Common myeloid progenitor, CD34-positive (primary cell): Measurements from ENCODE around the gene PTPRN2.

Source experiments
- CTCF ChIA-PET: fragments of 350-600 bp; sonication (Branson Sonifier 250); formaldehyde crosslinking; loops from one replicate; lab custom pipeline; 2021; ENCODE audit warnings: antibody characterized with exemption; lab: Charles Lee
- POLR2A ChIA-PET: fragments of 350-600 bp; sonication (Branson Sonifier 250); formaldehyde crosslinking; loops from one replicate; lab custom pipeline; 2021; ENCODE audit warnings: antibody characterized with exemption; lab: Charles Lee
- DNase-seq, 3 donors: peaks; one replicate each; pipeline versions ENCODE4 v3.0.0 to v3.0.0-alpha.2; 2013
- H3K27ac ChIP-seq, 2 experiments: 1 replicate in 1 of 2; 2 replicates in 1 of 2; pipeline ENCODE4 v1.7.0; 2013; ENCODE audit warnings: inconsistent platforms in 2 of 2, low read length in 2 of 2, mild to moderate bottlenecking in 2 of 2, low read depth in 1 of 2, moderate library complexity in 1 of 2; ENCODE audit not compliant: severe bottlenecking in 2 of 2, insufficient read depth in 1 of 2, poor library complexity in 1 of 2
- H3K27me3 ChIP-seq, 5 experiments: replicated peaks in 2 of 5; 1 replicate in 3 of 5; 2 replicates in 2 of 5; pipeline versions ENCODE4 v1.6.1 to v1.7.0; 2013; ENCODE audit warnings: low read length in 4 of 5, mild to moderate bottlenecking in 2 of 5, moderate library complexity in 2 of 5, inconsistent platforms in 1 of 5; ENCODE audit not compliant: insufficient read depth in 5 of 5, control insufficient read depth in 4 of 5
- H3K36me3 ChIP-seq, 4 experiments: 1 replicate in 2 of 4; 2 replicates in 2 of 4; pipeline versions ENCODE4 v1.6.1 to v1.7.0; 2013; ENCODE audit warnings: low read length in 3 of 4, control low read depth in 1 of 4, mild to moderate bottlenecking in 1 of 4; ENCODE audit not compliant: control insufficient read depth in 4 of 4, insufficient read depth in 4 of 4
- H3K4me1 ChIP-seq, 4 experiments: 1 replicate in 3 of 4; 2 replicates in 1 of 4; pipeline versions ENCODE4 v1.6.1 to v1.7.1; 2013; ENCODE audit warnings: low read length in 3 of 4, mild to moderate bottlenecking in 3 of 4, control low read depth in 1 of 4, inconsistent platforms in 1 of 4, moderate library complexity in 1 of 4; ENCODE audit not compliant: control insufficient read depth in 4 of 4, insufficient read depth in 4 of 4; ENCODE audit errors: control extremely low read depth in 1 of 4
- H3K4me3 ChIP-seq, 7 experiments: 1 replicate in 4 of 7; 2 replicates in 3 of 7; pipeline versions ENCODE4 v1.5.1 to v1.7.0; 2013; ENCODE audit warnings: mild to moderate bottlenecking in 7 of 7, low read length in 6 of 7, moderate library complexity in 6 of 7, inconsistent platforms in 2 of 7, low read depth in 2 of 7, control low read depth in 1 of 7; ENCODE audit not compliant: insufficient read depth in 4 of 7, control insufficient read depth in 1 of 7; ENCODE audit errors: extremely low read depth in 1 of 7
- H3K9me3 ChIP-seq, 5 experiments: 1 replicate in 4 of 5; 2 replicates in 1 of 5; pipeline versions ENCODE4 v1.6.1 to v1.7.1; 2013; ENCODE audit warnings: low read length in 4 of 5, mild to moderate bottlenecking in 2 of 5, inconsistent platforms in 1 of 5, low read depth in 1 of 5, moderate library complexity in 1 of 5; ENCODE audit not compliant: control insufficient read depth in 4 of 5, insufficient read depth in 2 of 5; ENCODE audit errors: control extremely low read depth in 1 of 5
- WGBS: methylation state at CpG from one replicate; pipeline ENCODE4 v1.1.5; 2013; ENCODE audit not compliant: insufficient coverage; 5-methylcytosine and 5-hydroxymethylcytosine counted together

PTPRN2 gene

GRCh38 chr7:158015403-158016179 is 572.0 kb downstream of the PTPRN2 start:
- WGBS, result 46% methylated on average over 18 of the region's 21 CpGs
- CTCF ChIA-PET, result no interaction called here
- Histone ChIP-seq H3K4me1 (no peaks in the 10 kb centered on the region), H3K9me3 (no peaks in the 10 kb centered on the region), H3K27me3 (peaks cover 0 to 15% (median 2%) of the 10 kb centered on the region in 5 experiments), H3K4me3 (no peak overlapping the region), H3K36me3 (no peaks in the 10 kb centered on the region), H3K27ac (no peak overlapping the region)
- POLR2A ChIA-PET, result no interaction called here
- no peak for DNase-seq

GRCh38 chr7:158014976-158015375 is 572.6 kb downstream of the PTPRN2 start:
- WGBS, result no CpG with 5 or more reads among the region's 3 CpGs
- Histone ChIP-seq H3K9me3 (no peaks in the 10 kb centered on the region), H3K27ac (no peak overlapping the region), H3K4me1 (no peaks in the 10 kb centered on the region), H3K36me3 (no peaks in the 10 kb centered on the region), H3K4me3 (no peak overlapping the region), H3K27me3 (peaks cover 0 to 15% (median 2%) of the 10 kb centered on the region in 5 experiments)
- POLR2A ChIA-PET, result no interaction called here
- DNase-seq, result no peak
- CTCF ChIA-PET, result no interaction called here

GRCh38 chr7:158013085-158013668 is 574.4 kb downstream of the PTPRN2 start:
- ChIA-PET POLR2A (no interaction called here), CTCF (no interaction called here)
- peaks cover 0 to 15% (median 2%) of the 10 kb centered on the region in 5 experiments for H3K27me3 ChIP-seq
- no peaks in the 10 kb centered on the region for H3K4me1 ChIP-seq
- H3K9me3 ChIP-seq, result no peaks in the 10 kb centered on the region
- H3K36me3 ChIP-seq, result no peaks in the 10 kb centered on the region
- H3K27ac ChIP-seq, result no peak overlapping the region
- no peak overlapping the region for H3K4me3 ChIP-seq
- no peak for DNase-seq

- H3K4me3 ChIP-seq, result no peak overlapping the region
- ChIA-PET POLR2A (no interaction called here), CTCF (no interaction called here)
- H3K36me3 ChIP-seq, result no peaks in the 10 kb centered on the region
- no peaks in the 10 kb centered on the region for H3K9me3 ChIP-seq
- H3K27me3 ChIP-seq, result peaks cover 0 to 16% (median 2%) of the 10 kb centered on the region in 5 experiments
- no peaks in the 10 kb centered on the region for H3K4me1 ChIP-seq
- no peak for DNase-seq
- 86% methylated on average over 11 of the region's 11 CpGs for WGBS
- no peak overlapping the region for H3K27ac ChIP-seq
These were observed 575.7 kb downstream of the PTPRN2 start for GRCh38 chr7:158011941-158012340.

GRCh38 chr7:158010961-158011693 is 576.5 kb downstream of the PTPRN2 start:
- H3K27ac ChIP-seq, result no peak overlapping the region
- no peaks in the 10 kb centered on the region for H3K4me1 ChIP-seq
- no peak for DNase-seq
- ChIA-PET POLR2A (no interaction called here), CTCF (no interaction called here)
- 70% methylated on average over 6 of the region's 11 CpGs for WGBS
- H3K4me3 ChIP-seq, result no peak overlapping the region
- H3K36me3 ChIP-seq, result no peaks in the 10 kb centered on the region
- H3K9me3 ChIP-seq, result no peaks in the 10 kb centered on the region
- peaks cover 0 to 14% (median 0%) of the 10 kb centered on the region in 5 experiments for H3K27me3 ChIP-seq

GRCh38 chr7:158009886-158010285 is 577.7 kb downstream of the PTPRN2 start:
- no peaks in the 10 kb centered on the region for H3K36me3 ChIP-seq
- H3K27ac ChIP-seq, result no peak overlapping the region
- WGBS, result 60% methylated on average over 8 of the region's 9 CpGs
- no peaks in the 10 kb centered on the region for H3K4me1 ChIP-seq
- POLR2A ChIA-PET, result no interaction called here
- peaks cover 0 to 9% (median 0%) of the 10 kb centered on the region in 5 experiments for H3K27me3 ChIP-seq
- CTCF ChIA-PET, result no interaction called here
- H3K9me3 ChIP-seq, result no peaks in the 10 kb centered on the region
- DNase-seq, result no peak
- H3K4me3 ChIP-seq, result no peak overlapping the region

- H3K9me3 ChIP-seq, result no peaks in the 10 kb centered on the region
- ChIA-PET CTCF (no interaction called here), POLR2A (no interaction called here)
- no peak overlapping the region for H3K4me3 ChIP-seq
- DNase-seq, result no peak
- no peaks in the 10 kb centered on the region for H3K36me3 ChIP-seq
- no peak overlapping the region for H3K27ac ChIP-seq
- H3K4me1 ChIP-seq, result no peaks in the 10 kb centered on the region
- whole genome bisulfite sequencing, result 78% methylated on average over 10 of the region's 12 CpGs
- peaks cover 0 to 5% (median 0%) of the 10 kb centered on the region in 5 experiments for H3K27me3 ChIP-seq
These were observed 579.4 kb downstream of the PTPRN2 start for GRCh38 chr7:158008267-158008666.
